ENCODE data around the gene USP17L15.
"Not testable (repeated sequence)": the region's sequence is repeated elsewhere in the genome, so short reads cannot be mapped to it uniquely, and the experiment has no call there.

Gene USP17L15

GRCh38 chr4:9234085-9234484 lies at the start of gene USP17L15:
USP17L15 (plus strand) TSS chr4:9234385; CDS start chr4:9234385, 0 bp downstream.
- not testable (repeated sequence) for H3K27me3 Mint-ChIP-seq, H3K4me1 Mint-ChIP-seq, H3K27ac Mint-ChIP-seq

GRCh38 chr4:9210357-9210756 lies 23.8 kb upstream of the USP17L15 start, which contains the start of gene USP17L10:
USP17L10 (plus strand) TSS chr4:9210657; CDS start chr4:9210657, 0 bp downstream.
- not testable (repeated sequence) for H3K36me3 Mint-ChIP-seq, H3K4me3 Mint-ChIP-seq, H3K27me3 Mint-ChIP-seq, H3K4me1 Mint-ChIP-seq, H3K9me3 Mint-ChIP-seq, H3K27ac Mint-ChIP-seq

More at GRCh38 chr4:9234085-9234484, at the start of gene USP17L15:
- not testable (repeated sequence) for H3K9me3 Mint-ChIP-seq, H3K4me3 Mint-ChIP-seq, H3K36me3 Mint-ChIP-seq

GRCh38 chr4:9214701-9215100 lies 19.5 kb upstream of the USP17L15 start:
- H3K27me3 Mint-ChIP-seq, H3K36me3 Mint-ChIP-seq, H3K9me3 Mint-ChIP-seq, H3K27ac Mint-ChIP-seq, H3K4me3 Mint-ChIP-seq, H3K4me1 Mint-ChIP-seq: not testable (repeated sequence)

- H3K4me1 Mint-ChIP-seq, H3K36me3 Mint-ChIP-seq, H3K4me3 Mint-ChIP-seq, H3K27ac Mint-ChIP-seq, H3K9me3 Mint-ChIP-seq, H3K27me3 Mint-ChIP-seq: not testable (repeated sequence)
Measured at GRCh38 chr4:9215105-9215504, 19.1 kb upstream of the USP17L15 start, which contains the start of gene USP17L11. USP17L11 (plus strand) TSS chr4:9215405; CDS start chr4:9215405, 0 bp downstream.

GRCh38 chr4:9219852-9220251 lies 14.3 kb upstream of the USP17L15 start, which contains the start of gene USP17L12:
USP17L12 (plus strand) TSS chr4:9220152; CDS start chr4:9220152, 0 bp downstream.
- H3K4me3 Mint-ChIP-seq, H3K27me3 Mint-ChIP-seq, H3K36me3 Mint-ChIP-seq, H3K27ac Mint-ChIP-seq, H3K9me3 Mint-ChIP-seq, H3K4me1 Mint-ChIP-seq: not testable (repeated sequence)

- H3K27me3 Mint-ChIP-seq, H3K9me3 Mint-ChIP-seq, H3K4me3 Mint-ChIP-seq, H3K36me3 Mint-ChIP-seq, H3K4me1 Mint-ChIP-seq, H3K27ac Mint-ChIP-seq: not testable (repeated sequence)
Measured at GRCh38 chr4:9224596-9224995, 9.6 kb upstream of the USP17L15 start, which contains the start of gene USP17L13. USP17L13 (plus strand) TSS chr4:9224896; CDS start chr4:9224896, 0 bp downstream.

GRCh38 chr4:9230249-9230648 lies 3.9 kb upstream of the USP17L15 start:
- H3K9me3 Mint-ChIP-seq, H3K4me1 Mint-ChIP-seq, H3K4me3 Mint-ChIP-seq, H3K36me3 Mint-ChIP-seq, H3K27ac Mint-ChIP-seq, H3K27me3 Mint-ChIP-seq: not testable (repeated sequence)

GRCh38 chr4:9238461-9238860 lies 4.3 kb downstream of the USP17L15 start:
- not testable (repeated sequence) for H3K27me3 Mint-ChIP-seq, H3K36me3 Mint-ChIP-seq, H3K9me3 Mint-ChIP-seq, H3K27ac Mint-ChIP-seq, H3K4me1 Mint-ChIP-seq, H3K4me3 Mint-ChIP-seq

- not testable (repeated sequence) for H3K36me3 Mint-ChIP-seq, H3K9me3 Mint-ChIP-seq, H3K4me1 Mint-ChIP-seq, H3K27me3 Mint-ChIP-seq, H3K4me3 Mint-ChIP-seq, H3K27ac Mint-ChIP-seq
Measured at GRCh38 chr4:9243579-9243978, 9.4 kb downstream of the USP17L15 start, which contains the start of gene USP17L17. USP17L17 (plus strand) TSS chr4:9243879; CDS start chr4:9243879, 0 bp downstream.

- H3K4me1 Mint-ChIP-seq, H3K9me3 Mint-ChIP-seq, H3K27ac Mint-ChIP-seq, H3K4me3 Mint-ChIP-seq, H3K27me3 Mint-ChIP-seq, H3K36me3 Mint-ChIP-seq: not testable (repeated sequence)
Measured at GRCh38 chr4:9247953-9248680, 13.9 kb downstream of the USP17L15 start, which contains the start of gene USP17L18. USP17L18 (plus strand) TSS chr4:9248630; CDS start chr4:9248630, 0 bp downstream.

- not testable (repeated sequence) for H3K27ac Mint-ChIP-seq, H3K36me3 Mint-ChIP-seq, H3K27me3 Mint-ChIP-seq, H3K4me3 Mint-ChIP-seq, H3K4me1 Mint-ChIP-seq, H3K9me3 Mint-ChIP-seq
Measured at GRCh38 chr4:9253078-9253477, 18.9 kb downstream of the USP17L15 start, which contains the start of gene USP17L19. USP17L19 (plus strand) TSS chr4:9253378; CDS start chr4:9253378, 0 bp downstream.

- not testable (repeated sequence) for H3K4me3 Mint-ChIP-seq, H3K27ac Mint-ChIP-seq, H3K4me1 Mint-ChIP-seq, H3K9me3 Mint-ChIP-seq, H3K27me3 Mint-ChIP-seq, H3K36me3 Mint-ChIP-seq
Measured at GRCh38 chr4:9257824-9258223, 23.6 kb downstream of the USP17L15 start, which contains the start of gene USP17L20. USP17L20 (plus strand) TSS chr4:9258124; CDS start chr4:9258124, 0 bp downstream.

GRCh38 chr4:9262572-9262971 lies 28.4 kb downstream of the USP17L15 start, which contains the start of gene USP17L21:
USP17L21 (plus strand) TSS chr4:9262872; CDS start chr4:9262872, 0 bp downstream.
- H3K36me3 Mint-ChIP-seq, H3K4me3 Mint-ChIP-seq, H3K4me1 Mint-ChIP-seq, H3K27me3 Mint-ChIP-seq, H3K9me3 Mint-ChIP-seq, H3K27ac Mint-ChIP-seq: not testable (repeated sequence)

- not testable (repeated sequence) for H3K4me3 Mint-ChIP-seq, H3K27me3 Mint-ChIP-seq, H3K36me3 Mint-ChIP-seq, H3K4me1 Mint-ChIP-seq, H3K9me3 Mint-ChIP-seq, H3K27ac Mint-ChIP-seq
Measured at GRCh38 chr4:9267319-9267718, 33.1 kb downstream of the USP17L15 start, which contains the start of gene USP17L22. USP17L22 (plus strand) TSS chr4:9267619; CDS start chr4:9267619, 0 bp downstream.

GRCh38 chr4:9271719-9272118 lies 37.5 kb downstream of the USP17L15 start:
- not testable (repeated sequence) for H3K36me3 Mint-ChIP-seq, H3K4me3 Mint-ChIP-seq, H3K27me3 Mint-ChIP-seq, H3K4me1 Mint-ChIP-seq, H3K27ac Mint-ChIP-seq, H3K9me3 Mint-ChIP-seq
